Nephron progenitor cell (in vitro differentiated cells): Measurements from ENCODE around the gene HLA-DMB.

Experiments used
- DNase-seq: peaks from one replicate; pipeline ENCODE4 v3.0.0; 2021
- H3K27ac Mint-ChIP-seq: 2 replicates; pipeline ENCODE4 v1.8.0; 2021; ENCODE audit warnings: mild to moderate bottlenecking, moderate library complexity, mixed read lengths
- H3K27me3 Mint-ChIP-seq: 2 replicates; pipeline ENCODE4 v1.8.0; 2021; ENCODE audit warnings: mild to moderate bottlenecking, low read depth, mixed read lengths; ENCODE audit not compliant: poor library complexity
- H3K36me3 Mint-ChIP-seq: 2 replicates; pipeline ENCODE4 v1.8.0; 2021; ENCODE audit warnings: low read depth, mixed read lengths
- H3K4me1 Mint-ChIP-seq: 2 replicates; pipeline ENCODE4 v1.8.0; 2021; ENCODE audit warnings: mixed read lengths
- H3K4me3 Mint-ChIP-seq: 2 replicates; pipeline ENCODE4 v1.8.0; 2021; ENCODE audit warnings: mild to moderate bottlenecking, moderate library complexity, mixed read lengths
- H3K9me3 Mint-ChIP-seq: 2 replicates; pipeline ENCODE4 v1.8.0; 2021; ENCODE audit warnings: mild to moderate bottlenecking, moderate library complexity, mixed read lengths
- CTCF ChIP-seq: fragments of 200-600 bp; sonication (generic); IDR thresholded peaks from 2 replicates; pipeline ENCODE4 v1.5.0; 2021; ENCODE audit warnings: antibody characterized with exemption

The HLA-DMB gene

GRCh38 chr6:32935551-32936238, 5.1 kb downstream of the HLA-DMB start:
- Mint-ChIP-seq H3K36me3 (no peaks in the 10 kb centered on the region), H3K4me1 (peaks cover 28% of the 10 kb centered on the region), H3K4me3 (no peak overlapping the region), H3K27me3 (peaks cover 25% of the 10 kb centered on the region), H3K27ac (no peak overlapping the region), H3K9me3 (no peaks in the 10 kb centered on the region)
- no peak for TF ChIP-seq CTCF
- DNase-seq = no peak

GRCh38 chr6:32933661-32934085, 7.2 kb downstream of the HLA-DMB start:
- DNase-seq = peak; percentile 79
- no peaks in the 10 kb centered on the region for H3K9me3 Mint-ChIP-seq
- no peak overlapping the region for H3K4me3 Mint-ChIP-seq
- peaks cover 20% of the 10 kb centered on the region for H3K4me1 Mint-ChIP-seq
- peaks cover 42% of the 10 kb centered on the region for H3K27me3 Mint-ChIP-seq
- TF ChIP-seq CTCF = peak; percentile 75
- H3K27ac Mint-ChIP-seq = no peak overlapping the region
- no peaks in the 10 kb centered on the region for H3K36me3 Mint-ChIP-seq

- H3K27ac Mint-ChIP-seq = no peak overlapping the region
- no peak for DNase-seq
- H3K4me3 Mint-ChIP-seq = no peak overlapping the region
- no peak for TF ChIP-seq CTCF
- peaks cover 15% of the 10 kb centered on the region for H3K4me1 Mint-ChIP-seq
- H3K9me3 Mint-ChIP-seq = no peaks in the 10 kb centered on the region
- peaks cover 44% of the 10 kb centered on the region for H3K27me3 Mint-ChIP-seq
- no peaks in the 10 kb centered on the region for H3K36me3 Mint-ChIP-seq
These were observed 8.5 kb downstream of the HLA-DMB start for GRCh38 chr6:32932132-32932868.

GRCh38 chr6:32931211-32931610, 9.6 kb downstream of the HLA-DMB start:
- no peak overlapping the region for H3K27ac Mint-ChIP-seq
- no peaks in the 10 kb centered on the region for H3K9me3 Mint-ChIP-seq
- H3K4me1 Mint-ChIP-seq = peaks cover 5% of the 10 kb centered on the region
- H3K36me3 Mint-ChIP-seq = no peaks in the 10 kb centered on the region
- DNase-seq = no peak
- peaks cover 42% of the 10 kb centered on the region for H3K27me3 Mint-ChIP-seq
- no peak for TF ChIP-seq CTCF
- H3K4me3 Mint-ChIP-seq = no peak overlapping the region

GRCh38 chr6:32922083-32922482, 18.7 kb downstream of the HLA-DMB start:
- H3K4me3 Mint-ChIP-seq = no peak overlapping the region

More at GRCh38 chr6:32922083-32922482, 18.7 kb downstream of the HLA-DMB start:
- no peak for DNase-seq
- Mint-ChIP-seq H3K27ac (no peak overlapping the region), H3K9me3 (no peaks in the 10 kb centered on the region), H3K4me1 (no peaks in the 10 kb centered on the region), H3K36me3 (no peaks in the 10 kb centered on the region), H3K27me3 (peaks cover 33% of the 10 kb centered on the region)
- TF ChIP-seq CTCF = no peak
